ENCODE results near the gene PCDHGA1. TPM values are rescaled to one million over a fixed set of nuclear protein-coding genes. Genes with fewer than 3 reads are reported as not detected.

Gene PCDHGA1
- polyA plus RNA-seq, 1 donor (not counting 4 experiments of a cell fraction or from before 2014, with no cell fraction given) = 0.09 TPM

GRCh38 chr5:141534492-141535213 is 204.3 kb downstream of the PCDHGA1 start:
- Histone ChIP-seq H3K27ac (ENCODE audit: control insufficient read depth, insufficient read depth, low read length) (no peak overlapping the region), H3K9me3 (ENCODE audit: control insufficient read depth, low read depth, low read length) (no peaks in the 10 kb centered on the region), H3K36me3 (ENCODE audit: control insufficient read depth in 2 of 2, extremely low read depth in 1 of 2, insufficient read depth in 2 of 2, low read length in 2 of 2) (peaks cover 4 to 12% of the 10 kb centered on the region in 2 experiments), H4K20me1 (ENCODE audit: control insufficient read depth, extremely low read depth, insufficient read depth, low read length) (no peaks in the 10 kb centered on the region), H3K27me3 (ENCODE audit: control insufficient read depth, extremely low read depth, insufficient read depth, low read length) (no peaks in the 10 kb centered on the region), H3K9me1 (ENCODE audit: control insufficient read depth, extremely low read depth, insufficient read depth, low read length) (no peaks in the 10 kb centered on the region), H3K4me1 (ENCODE audit: control insufficient read depth, extremely low read depth, insufficient read depth, low read length) (peaks cover under 1% of the 10 kb centered on the region), H3K9ac (ENCODE audit: control insufficient read depth, extremely low read depth, insufficient read depth, low read length) (no peak overlapping the region), H2AFZ (ENCODE audit: control insufficient read depth, low read length) (no peak overlapping the region), H3K4me3 (ENCODE audit: control insufficient read depth in 2 of 3, extremely low read depth in 1 of 3, insufficient read depth in 2 of 3, low read depth in 1 of 3, low read length in 3 of 3) (no peak overlapping the region), H3K4me2 (ENCODE audit: control insufficient read depth, extremely low read depth, insufficient read depth, low read depth, low read length) (no peak overlapping the region), H3K79me2 (ENCODE audit: control insufficient read depth, insufficient read depth, low read length) (no peaks in the 10 kb centered on the region)
- dilution Hi-C loops (cut with MboI; ENCODE audit: extremely low pct_ligation_motif_present, low sequenced_read_pairs) = no loop called here
- DNase-seq (ENCODE audit: low read depth, low spot score) (no peak), FAIRE-seq (no peak)
- no peak for TF ChIP-seq CTCF (optimal IDR thresholded peaks at IDR 0.05 in 1 of 3, IDR thresholded peaks at IDR 0.05 in 1 of 3, conservative IDR thresholded peaks at IDR 0.05 in 1 of 3; ENCODE audit: extremely low read depth in 1 of 3, insufficient read depth in 2 of 3, low read length in 3 of 3)
- no peak for TF ChIP-seq EZH2 (IDR thresholded peaks at IDR 0.05; ENCODE audit: low read length)

GRCh38 chr5:141543053-141543452 is 212.7 kb downstream of the PCDHGA1 start:
- peaks cover 5% of the 10 kb centered on the region for H3K4me1 ChIP-seq (ENCODE audit: control insufficient read depth, extremely low read depth, insufficient read depth, low read length)
- H3K36me3 ChIP-seq (ENCODE audit: control insufficient read depth in 2 of 2, extremely low read depth in 1 of 2, insufficient read depth in 2 of 2, low read length in 2 of 2) = peaks cover 3 to 15% of the 10 kb centered on the region in 2 experiments
- TF ChIP-seq CTCF (optimal IDR thresholded peaks at IDR 0.05 in 1 of 3, IDR thresholded peaks at IDR 0.05 in 1 of 3, conservative IDR thresholded peaks at IDR 0.05 in 1 of 3; ENCODE audit: extremely low read depth in 1 of 3, insufficient read depth in 2 of 3, low read length in 3 of 3) (no peak), EZH2 (IDR thresholded peaks at IDR 0.05; ENCODE audit: low read length) (no peak)
- H3K9me1 ChIP-seq (ENCODE audit: control insufficient read depth, extremely low read depth, insufficient read depth, low read length) = no peaks in the 10 kb centered on the region
- peaks cover 3% of the 10 kb centered on the region for H3K9me3 ChIP-seq (ENCODE audit: control insufficient read depth, low read depth, low read length)
- H3K9ac ChIP-seq (ENCODE audit: control insufficient read depth, extremely low read depth, insufficient read depth, low read length) = no peak overlapping the region
- peaks cover 8% of the 10 kb centered on the region for H3K79me2 ChIP-seq (ENCODE audit: control insufficient read depth, insufficient read depth, low read length)
- no peak overlapping the region for H2AFZ ChIP-seq (ENCODE audit: control insufficient read depth, low read length)
- no peak overlapping the region for H3K27ac ChIP-seq (ENCODE audit: control insufficient read depth, insufficient read depth, low read length)
- no peak overlapping the region for H3K4me3 ChIP-seq (ENCODE audit: control insufficient read depth in 2 of 3, extremely low read depth in 1 of 3, insufficient read depth in 2 of 3, low read depth in 1 of 3, low read length in 3 of 3)
- FAIRE-seq (no peak), DNase-seq (ENCODE audit: low read depth, low spot score) (no peak)
- H3K4me2 ChIP-seq (ENCODE audit: control insufficient read depth, extremely low read depth, insufficient read depth, low read depth, low read length) = no peak overlapping the region
- dilution Hi-C loops (cut with MboI; ENCODE audit: extremely low pct_ligation_motif_present, low sequenced_read_pairs) = no loop called here
- H3K27me3 ChIP-seq (ENCODE audit: control insufficient read depth, extremely low read depth, insufficient read depth, low read length) = no peaks in the 10 kb centered on the region
- H4K20me1 ChIP-seq (ENCODE audit: control insufficient read depth, extremely low read depth, insufficient read depth, low read length) = no peaks in the 10 kb centered on the region

Data from keratinocyte (primary cell).